BLaER1 (cell line): ENCODE measurements around the gene GPR183.

Experiments used
- H3K27ac ChIP-seq: shearing (Covaris generic); formaldehyde crosslinking; 2 replicates; pipeline ENCODE4 v1.8.1; 2022
- H3K27me3 ChIP-seq: shearing (Covaris generic); formaldehyde crosslinking; 2 replicates; pipeline ENCODE4 v1.8.1; 2022
- H3K36me3 ChIP-seq: shearing (Covaris generic); formaldehyde crosslinking; 2 replicates; pipeline ENCODE4 v1.8.1; 2022
- H3K4me1 ChIP-seq: shearing (Covaris generic); formaldehyde crosslinking; 2 replicates; pipeline ENCODE4 v1.8.1; 2022
- H3K4me2 ChIP-seq: shearing (Covaris generic); formaldehyde crosslinking; 2 replicates; pipeline ENCODE4 v1.8.1; 2022
- H3K4me3 ChIP-seq: shearing (Covaris generic); formaldehyde crosslinking; 2 replicates; pipeline ENCODE4 v1.8.1; 2022
- H3K9ac ChIP-seq: shearing (Covaris generic); formaldehyde crosslinking; 2 replicates; pipeline ENCODE4 v1.8.1; 2022
- H3K9me3 ChIP-seq: shearing (Covaris generic); formaldehyde crosslinking; 2 replicates; pipeline ENCODE4 v1.8.1; 2022
- H4K20me1 ChIP-seq: shearing (Covaris generic); formaldehyde crosslinking; 2 replicates; pipeline ENCODE4 v1.8.1; 2022
- Cebpa-rat ChIP-seq: shearing (Covaris generic); IDR thresholded peaks from 2 replicates; pipeline ENCODE4 v1.8.1; 2022

GPR183 gene

GRCh38 chr13:99327126-99327525 is 19.9 kb upstream of the GPR183 start:
- Histone ChIP-seq H3K9me3 (no peaks in the 10 kb centered on the region), H3K36me3 (peaks cover 88% of the 10 kb centered on the region), H3K4me1 (peaks cover 19% of the 10 kb centered on the region; the same call in 1 of the 2 replicates), H3K4me2 (no peak overlapping the region), H3K9ac (no peak overlapping the region), H3K4me3 (no peak overlapping the region), H3K27me3 (no peaks in the 10 kb centered on the region), H4K20me1 (peaks cover 19% of the 10 kb centered on the region; the same call in 1 of the 2 replicates), H3K27ac (no peak overlapping the region)
- TF ChIP-seq Cebpa-rat, result no peak

- H3K27me3 ChIP-seq, result no peaks in the 10 kb centered on the region
- no peak overlapping the region for H3K4me2 ChIP-seq
- no peak overlapping the region for H3K9ac ChIP-seq
- no peaks in the 10 kb centered on the region for H3K9me3 ChIP-seq
- peaks cover 81% of the 10 kb centered on the region for H3K36me3 ChIP-seq
- H3K27ac ChIP-seq, result no peak overlapping the region
- no peak overlapping the region for H3K4me3 ChIP-seq
- H4K20me1 ChIP-seq, result peaks cover 8% of the 10 kb centered on the region; the same call in 1 of the 2 replicates
- H3K4me1 ChIP-seq, result peaks cover 11% of the 10 kb centered on the region; the same call in 1 of the 2 replicates
- no peak for TF ChIP-seq Cebpa-rat
Measured at GRCh38 chr13:99326012-99326411, 18.8 kb upstream of the GPR183 start.

- H3K36me3 ChIP-seq, result peaks cover 73% of the 10 kb centered on the region
- H3K9ac ChIP-seq, result no peak overlapping the region
- H3K4me2 ChIP-seq, result no peak overlapping the region
- H3K4me3 ChIP-seq, result no peak overlapping the region
- peaks cover 19% of the 10 kb centered on the region for H3K4me1 ChIP-seq
- H3K27me3 ChIP-seq, result no peaks in the 10 kb centered on the region
- no peaks in the 10 kb centered on the region for H3K9me3 ChIP-seq
- H3K27ac ChIP-seq, result no peak overlapping the region
- no peak for TF ChIP-seq Cebpa-rat
- H4K20me1 ChIP-seq, result peaks cover 21% of the 10 kb centered on the region
Measured at GRCh38 chr13:99323488-99323887, 16.3 kb upstream of the GPR183 start.

GRCh38 chr13:99322297-99323103 is 15.3 kb upstream of the GPR183 start:
- H3K4me1 ChIP-seq, result peaks cover 19% of the 10 kb centered on the region
- H3K27ac ChIP-seq, result no peak overlapping the region
- H3K36me3 ChIP-seq, result peaks cover 70% of the 10 kb centered on the region
- peaks cover 21% of the 10 kb centered on the region for H4K20me1 ChIP-seq
- H3K4me2 ChIP-seq, result no peak overlapping the region
- no peaks in the 10 kb centered on the region for H3K9me3 ChIP-seq
- no peaks in the 10 kb centered on the region for H3K27me3 ChIP-seq
- H3K9ac ChIP-seq, result no peak overlapping the region
- no peak overlapping the region for H3K4me3 ChIP-seq
- TF ChIP-seq Cebpa-rat, result no peak

GRCh38 chr13:99321709-99322108 is 14.5 kb upstream of the GPR183 start:
- Histone ChIP-seq H3K9ac (no peak overlapping the region), H3K27ac (no peak overlapping the region), H3K27me3 (no peaks in the 10 kb centered on the region), H4K20me1 (peaks cover 21% of the 10 kb centered on the region), H3K36me3 (peaks cover 70% of the 10 kb centered on the region), H3K9me3 (no peaks in the 10 kb centered on the region), H3K4me1 (peaks cover 19% of the 10 kb centered on the region), H3K4me3 (no peak overlapping the region), H3K4me2 (no peak overlapping the region)
- TF ChIP-seq Cebpa-rat, result no peak

- Histone ChIP-seq H3K4me2 (no peak overlapping the region; the same call in 1 of the 2 replicates), H3K9me3 (no peaks in the 10 kb centered on the region), H3K9ac (no peak overlapping the region), H4K20me1 (peaks cover 28% of the 10 kb centered on the region), H3K36me3 (peaks cover 72% of the 10 kb centered on the region), H3K27me3 (no peaks in the 10 kb centered on the region), H3K4me1 (peaks cover 18% of the 10 kb centered on the region), H3K4me3 (no peak overlapping the region), H3K27ac (no peak overlapping the region)
- no peak for TF ChIP-seq Cebpa-rat
Measured at GRCh38 chr13:99320693-99321481, 13.7 kb upstream of the GPR183 start.

GRCh38 chr13:99316657-99317256 is 9.6 kb upstream of the GPR183 start:
- Histone ChIP-seq H3K27ac (no peak overlapping the region), H3K36me3 (peaks cover 65% of the 10 kb centered on the region), H3K9ac (no peak overlapping the region), H3K27me3 (no peaks in the 10 kb centered on the region), H4K20me1 (peaks cover 46% of the 10 kb centered on the region), H3K4me1 (peaks cover 13% of the 10 kb centered on the region), H3K4me3 (no peak overlapping the region), H3K9me3 (no peaks in the 10 kb centered on the region), H3K4me2 (no peak overlapping the region)
- TF ChIP-seq Cebpa-rat, result no peak

GRCh38 chr13:99316224-99316623 is 9.0 kb upstream of the GPR183 start:
- Histone ChIP-seq H3K4me1 (peaks cover 13% of the 10 kb centered on the region), H3K9ac (no peak overlapping the region), H3K4me3 (no peak overlapping the region), H3K9me3 (no peaks in the 10 kb centered on the region), H4K20me1 (peaks cover 52% of the 10 kb centered on the region), H3K36me3 (peaks cover 65% of the 10 kb centered on the region), H3K4me2 (no peak overlapping the region), H3K27me3 (no peaks in the 10 kb centered on the region), H3K27ac (no peak overlapping the region)
- no peak for TF ChIP-seq Cebpa-rat

- Histone ChIP-seq H4K20me1 (peaks cover 62% of the 10 kb centered on the region), H3K4me1 (peaks cover 2% of the 10 kb centered on the region), H3K27ac (no peak overlapping the region), H3K9ac (no peak overlapping the region), H3K9me3 (no peaks in the 10 kb centered on the region), H3K4me3 (no peak overlapping the region), H3K4me2 (no peak overlapping the region), H3K36me3 (peaks cover 65% of the 10 kb centered on the region), H3K27me3 (no peaks in the 10 kb centered on the region)
- no peak for TF ChIP-seq Cebpa-rat
Measured at GRCh38 chr13:99315186-99315585, 8.0 kb upstream of the GPR183 start.
